Fibroblast of the aortic adventitia (primary cell): ENCODE data around the gene MYB. TPM values are rescaled to one million over a fixed set of nuclear protein-coding genes. Genes with fewer than 3 reads are reported as not detected.
A peak's percentile ranks its signal among the peaks of the same experiment; 100 is the strongest.

Experiments
- DNase-seq: peaks from one replicate; pipeline ENCODE4 v3.0.0-alpha.2; 2010; ENCODE audit warnings: low read depth
- H3K4me3 ChIP-seq: 2 replicates; pipeline ENCODE4 v1.5.1; 2011; ENCODE audit warnings: low read depth, mild to moderate bottlenecking, control low read depth, low read length, moderate library complexity
- CTCF ChIP-seq: IDR thresholded peaks from 2 replicates; pipeline ENCODE4 v1.5.1; 2011; ENCODE audit warnings: mild to moderate bottlenecking, low read length, control low read depth, inconsistent platforms; ENCODE audit not compliant: insufficient read depth
- total RNA-seq: library from RNA; depleted of rRNA; stranded (reverse); fragments of >200 nt; gene quantifications from 2 replicates; pipeline ENCODE4 v1.2.3, GENCODE V29; 2012; ENCODE audit warnings: low replicate concordance

MYB gene
- total RNA-seq, 1 donor: 0.54 TPM

- DNase-seq: peak; percentile 21
- no peak overlapping the region for H3K4me3 ChIP-seq
- no peak for TF ChIP-seq CTCF
Observed at GRCh38 chr6:135212020-135212806, 31.1 kb downstream of the MYB start.

- no peak overlapping the region for H3K4me3 ChIP-seq
- DNase-seq: peak; percentile 24
- no peak for TF ChIP-seq CTCF
Observed at GRCh38 chr6:135212935-135213334, 31.8 kb downstream of the MYB start.

GRCh38 chr6:135213616-135214015, 32.5 kb downstream of the MYB start:
- H3K4me3 ChIP-seq: no peak overlapping the region
- no peak for DNase-seq
- TF ChIP-seq CTCF: no peak

- no peak overlapping the region for H3K4me3 ChIP-seq
- TF ChIP-seq CTCF: no peak
- no peak for DNase-seq
Observed at GRCh38 chr6:135215160-135215559, 34.1 kb downstream of the MYB start.

- no peak overlapping the region for H3K4me3 ChIP-seq
- DNase-seq: no peak
- TF ChIP-seq CTCF: no peak
Observed at GRCh38 chr6:135215563-135215962, 34.5 kb downstream of the MYB start.

DNA sequence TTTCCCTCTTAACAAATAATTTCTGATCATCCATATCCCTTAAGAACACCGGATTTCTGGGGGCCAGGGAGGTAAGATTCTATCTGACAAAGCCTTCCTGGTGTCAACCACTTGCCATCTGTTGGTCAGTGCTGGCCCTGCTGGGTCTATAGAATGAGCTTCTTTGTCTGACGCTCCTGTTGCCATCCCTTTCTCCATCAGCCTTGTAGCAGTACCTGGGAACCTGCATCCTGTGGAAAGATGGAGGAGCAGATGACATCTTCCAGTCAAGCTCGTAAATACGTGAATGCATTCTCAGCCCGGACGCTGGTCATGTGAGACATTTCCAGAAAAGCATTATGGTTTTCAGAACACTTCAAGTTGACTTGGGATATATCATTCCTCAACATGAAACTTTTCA, 36.6 kb downstream of the MYB start:
- TF ChIP-seq CTCF: no peak
- no peak for DNase-seq
- no peak overlapping the region for H3K4me3 ChIP-seq

DNA sequence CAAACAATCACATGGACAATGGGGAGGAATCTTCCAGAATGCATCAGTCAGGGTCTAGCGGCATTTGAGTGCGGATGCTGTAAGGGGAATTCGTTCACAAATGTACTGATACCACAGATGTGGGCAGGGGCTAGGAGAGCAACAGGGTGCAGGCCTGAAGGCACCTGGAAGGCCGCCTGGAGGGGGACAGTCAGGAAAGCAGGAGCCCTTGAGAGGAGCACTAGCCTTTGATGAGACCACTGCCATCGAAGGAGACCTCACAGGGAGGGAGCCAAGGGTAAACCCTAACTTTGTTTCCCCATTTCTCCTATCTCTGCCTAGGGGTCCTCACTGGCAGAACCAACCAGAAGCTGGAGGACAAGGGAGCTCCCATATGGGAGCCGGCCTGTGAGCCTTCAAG, 38.2 kb downstream of the MYB start:
- no peak for TF ChIP-seq CTCF
- DNase-seq: no peak
- H3K4me3 ChIP-seq: no peak overlapping the region
